Measurements from ENCODE around the gene PLCB4.

The PLCB4 gene

GRCh38 chr20:9270831-9271230 is 201.9 kb downstream of the PLCB4 start:
- DNase-seq (ENCODE audit: low read depth) = peak; percentile 52

- no peak for DNase-seq (ENCODE audit: low read depth)
Observed at GRCh38 chr20:9276966-9277468, 208.1 kb downstream of the PLCB4 start.

GRCh38 chr20:9279918-9280401 is 211.1 kb downstream of the PLCB4 start:
- no peak for DNase-seq (ENCODE audit: low read depth)

DNA sequence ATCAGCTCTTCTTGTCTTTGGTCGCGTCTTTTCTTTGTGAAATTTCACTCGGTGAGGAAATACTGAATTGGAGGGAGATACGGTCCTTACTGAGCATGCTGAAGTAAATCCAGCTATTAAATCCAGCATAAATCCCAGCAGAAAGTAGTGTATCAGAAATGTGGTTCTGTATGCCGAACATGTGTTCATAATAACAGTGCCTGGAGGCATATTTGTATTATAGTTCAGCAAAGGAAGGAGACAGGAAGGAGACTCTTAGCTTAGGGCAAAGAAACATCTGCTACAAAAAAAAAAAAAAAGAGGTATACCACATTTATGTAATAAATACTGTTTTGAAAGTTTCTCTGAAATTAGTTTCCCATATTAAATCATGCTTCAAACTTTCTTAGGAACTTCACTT is 211.8 kb downstream of the PLCB4 start:
- peak; percentile 46 for DNase-seq (ENCODE audit: low read depth)

DNA sequence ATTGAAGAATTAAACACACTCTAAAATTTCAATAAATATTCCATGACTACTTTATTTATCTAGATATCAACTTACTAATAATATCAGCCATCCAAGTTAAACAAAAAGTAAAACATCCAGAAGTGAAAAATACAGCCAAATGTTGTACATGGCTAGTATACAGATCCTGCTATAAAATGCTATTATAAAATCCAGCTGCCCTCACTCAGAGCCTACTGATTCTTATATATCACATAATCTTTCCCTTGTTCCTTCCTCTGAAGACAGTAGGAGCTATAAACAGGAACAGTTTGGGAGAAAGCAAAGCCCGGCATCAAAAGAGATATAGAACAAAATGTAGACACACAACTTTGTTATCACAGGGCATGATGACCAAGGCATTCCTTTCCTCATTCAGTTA is 212.9 kb downstream of the PLCB4 start:
- DNase-seq (ENCODE audit: low read depth) = no peak

DNA sequence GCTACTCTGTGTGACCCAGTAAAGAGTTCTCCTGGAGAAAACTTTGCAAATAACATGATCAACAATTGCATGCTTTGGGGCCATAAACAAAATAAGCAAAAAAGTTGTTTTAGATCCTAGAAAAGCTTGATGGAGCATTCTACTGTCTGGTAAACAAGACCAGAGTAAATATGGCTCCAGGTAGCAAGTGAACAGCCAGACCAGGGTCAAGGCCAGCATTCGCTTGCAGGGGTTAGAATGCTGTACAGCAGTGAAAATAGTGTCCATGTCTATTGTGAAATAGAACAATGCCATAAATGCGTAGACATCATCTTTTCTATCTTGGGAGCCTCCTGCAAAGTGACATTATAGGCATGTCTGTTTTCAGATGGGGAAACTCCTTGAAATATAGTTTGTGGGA is 216.7 kb downstream of the PLCB4 start:
- DNase-seq (ENCODE audit: low read depth) = no peak

DNA sequence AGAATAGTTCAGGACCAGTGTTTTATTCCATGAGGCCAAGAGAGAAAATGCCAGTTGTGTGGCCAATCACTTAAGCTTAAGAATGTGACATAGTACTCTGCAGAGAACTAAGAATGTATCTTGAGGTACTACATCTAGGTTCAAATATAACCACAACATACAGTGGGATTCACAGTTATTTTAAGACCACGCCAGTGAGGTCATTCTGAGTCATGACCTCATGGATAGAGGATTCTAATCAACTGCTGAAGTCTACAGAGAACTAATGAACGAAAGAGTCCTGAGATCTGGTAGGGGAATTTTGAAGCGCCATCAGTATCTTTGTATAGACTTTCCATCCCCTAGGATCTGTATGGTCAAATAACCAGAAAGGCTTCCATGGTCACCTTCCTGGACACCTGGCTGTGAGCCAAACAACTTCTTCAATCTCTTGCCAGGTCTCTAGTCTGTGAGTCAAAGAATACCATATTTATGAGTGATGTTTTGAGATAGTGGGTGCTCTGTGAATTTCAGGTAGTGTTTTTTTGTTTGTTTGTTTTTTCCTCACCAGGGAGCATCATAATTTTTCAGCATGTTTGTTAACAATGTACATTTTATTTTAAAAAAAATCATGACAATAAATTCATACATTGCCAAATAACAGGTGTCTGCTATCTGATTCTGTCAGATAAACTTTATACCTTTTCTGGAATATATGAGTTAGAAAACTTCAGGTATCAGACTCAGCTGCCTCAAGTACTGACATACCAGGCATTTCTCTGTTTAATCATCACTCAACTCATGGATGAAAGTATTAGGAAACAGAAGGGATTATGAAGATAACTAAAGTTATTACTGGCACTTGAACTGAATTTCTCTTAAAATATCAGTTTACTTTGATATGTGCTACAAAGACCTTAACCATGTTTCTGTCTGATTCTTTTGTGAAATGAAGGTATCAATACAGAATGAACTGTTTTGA is 217.9 kb downstream of the PLCB4 start:
- DNase-seq (ENCODE audit: low read depth) = no peak

- no peak for DNase-seq (ENCODE audit: low read depth)
Observed at GRCh38 chr20:9287826-9288225, 218.9 kb downstream of the PLCB4 start.

- no peak for DNase-seq (ENCODE audit: low read depth)
Observed at GRCh38 chr20:9290331-9290730, 221.4 kb downstream of the PLCB4 start.

- no peak for DNase-seq (ENCODE audit: low read depth)
Observed at GRCh38 chr20:9293145-9293544, 224.3 kb downstream of the PLCB4 start.

DNA sequence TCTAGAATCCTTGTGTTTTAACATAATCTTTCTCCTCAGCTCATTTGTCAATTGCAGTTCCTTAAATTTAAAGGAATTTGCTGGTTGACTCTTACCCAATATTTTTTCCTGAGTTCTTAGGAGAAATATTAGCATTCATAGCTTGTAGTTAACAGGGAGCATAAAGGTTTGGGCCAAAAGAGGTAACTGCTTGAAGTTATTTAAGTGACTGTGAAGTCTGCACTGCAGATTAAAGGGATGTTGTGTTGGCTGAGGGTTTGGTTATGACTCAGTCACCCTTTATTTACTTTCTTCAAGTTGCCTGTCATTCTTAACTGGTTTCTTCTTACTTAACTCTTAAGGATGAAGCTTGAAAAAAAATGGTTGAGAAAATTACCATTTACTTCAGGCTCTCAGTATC is 225.2 kb downstream of the PLCB4 start:
- no peak for DNase-seq (ENCODE audit: low read depth)

GRCh38 chr20:9298906-9299305 is 230.0 kb downstream of the PLCB4 start:
- no peak for DNase-seq (ENCODE audit: low read depth)

- no peak for DNase-seq (ENCODE audit: low read depth)
Observed at GRCh38 chr20:9300080-9300479, 231.2 kb downstream of the PLCB4 start.

DNA sequence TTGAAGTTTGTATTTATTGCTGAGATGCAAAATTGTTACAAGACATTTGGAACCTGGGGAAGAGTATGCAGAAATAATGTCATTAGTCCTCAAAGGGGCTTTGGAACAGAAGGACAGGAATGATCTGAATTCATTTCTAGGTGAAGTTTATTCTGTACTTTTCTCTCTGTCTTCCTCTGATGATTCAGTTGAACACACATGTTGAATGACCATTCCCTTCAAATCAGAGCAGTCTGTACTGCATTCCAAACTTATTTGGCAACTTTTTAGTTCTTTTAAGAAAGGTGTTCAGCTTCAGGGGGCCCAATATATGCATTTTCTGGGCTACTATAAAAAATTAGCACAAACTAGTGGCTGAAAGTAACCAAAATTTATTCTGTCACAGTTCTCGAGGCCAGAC is 231.6 kb downstream of the PLCB4 start:
- DNase-seq (ENCODE audit: low read depth) = no peak

- DNase-seq (ENCODE audit: low read depth) = no peak
Observed at GRCh38 chr20:9301129-9302090, 232.5 kb downstream of the PLCB4 start.

DNA sequence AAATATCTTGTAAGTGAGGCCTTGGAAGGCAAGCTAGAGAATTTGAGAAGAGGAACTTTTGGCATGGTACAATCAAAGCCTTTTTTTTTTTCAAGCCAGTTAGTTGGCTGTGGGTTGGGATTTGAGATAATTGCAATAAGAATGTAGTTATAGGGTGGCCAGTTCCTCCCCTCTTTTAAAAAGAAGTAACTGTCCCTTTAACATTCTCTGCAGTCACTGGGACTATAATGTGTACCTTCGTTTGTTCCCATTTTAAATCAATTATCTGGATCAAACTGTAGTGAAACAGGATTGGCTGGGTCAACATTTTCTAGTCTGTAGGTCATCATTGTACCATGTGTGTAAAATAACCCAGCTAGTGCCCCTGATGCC is 233.2 kb downstream of the PLCB4 start:
- DNase-seq (ENCODE audit: low read depth) = no peak

DNA sequence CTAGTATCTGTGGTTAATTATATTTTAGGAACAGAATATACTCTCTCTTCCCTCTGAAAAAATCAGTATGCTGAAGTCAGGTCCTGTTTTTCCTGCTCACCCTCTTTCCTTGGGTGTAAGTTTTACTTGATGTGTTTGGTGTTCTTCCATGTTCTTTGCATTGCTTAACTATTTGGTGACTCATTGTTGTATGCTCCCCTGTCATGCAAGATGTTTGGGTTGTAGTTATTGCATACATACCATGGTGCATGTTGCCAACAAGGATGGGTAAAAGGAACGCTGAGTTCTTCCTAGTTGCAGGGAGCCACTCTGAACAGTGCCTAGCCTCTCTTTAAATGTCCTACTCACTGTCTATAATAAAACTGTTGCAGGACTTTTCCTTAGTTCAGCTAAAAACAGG is 237.6 kb downstream of the PLCB4 start:
- no peak for DNase-seq (ENCODE audit: low read depth)

DNA sequence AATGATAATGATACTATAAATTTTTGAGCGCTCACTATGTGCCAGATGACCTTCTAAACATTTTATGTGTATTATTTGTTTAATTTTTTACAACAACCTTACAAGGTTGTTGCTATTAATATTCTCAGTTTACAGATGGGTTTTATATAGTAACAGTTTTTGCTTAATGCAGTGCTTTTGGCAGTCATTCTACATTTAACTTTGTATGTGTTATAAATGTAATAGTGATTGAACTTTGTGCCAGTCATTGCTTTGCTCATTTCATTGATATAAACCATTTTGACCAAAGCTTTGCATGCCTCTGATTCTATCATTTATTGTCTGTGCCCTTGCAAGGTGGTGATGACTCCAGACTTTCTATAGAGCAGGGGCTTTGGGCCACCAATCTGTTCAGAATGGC is 239.2 kb downstream of the PLCB4 start:
- DNase-seq (ENCODE audit: low read depth) = no peak

- DNase-seq (ENCODE audit: low read depth) = no peak
Observed at GRCh38 chr20:9311132-9311531, 242.2 kb downstream of the PLCB4 start.

DNA sequence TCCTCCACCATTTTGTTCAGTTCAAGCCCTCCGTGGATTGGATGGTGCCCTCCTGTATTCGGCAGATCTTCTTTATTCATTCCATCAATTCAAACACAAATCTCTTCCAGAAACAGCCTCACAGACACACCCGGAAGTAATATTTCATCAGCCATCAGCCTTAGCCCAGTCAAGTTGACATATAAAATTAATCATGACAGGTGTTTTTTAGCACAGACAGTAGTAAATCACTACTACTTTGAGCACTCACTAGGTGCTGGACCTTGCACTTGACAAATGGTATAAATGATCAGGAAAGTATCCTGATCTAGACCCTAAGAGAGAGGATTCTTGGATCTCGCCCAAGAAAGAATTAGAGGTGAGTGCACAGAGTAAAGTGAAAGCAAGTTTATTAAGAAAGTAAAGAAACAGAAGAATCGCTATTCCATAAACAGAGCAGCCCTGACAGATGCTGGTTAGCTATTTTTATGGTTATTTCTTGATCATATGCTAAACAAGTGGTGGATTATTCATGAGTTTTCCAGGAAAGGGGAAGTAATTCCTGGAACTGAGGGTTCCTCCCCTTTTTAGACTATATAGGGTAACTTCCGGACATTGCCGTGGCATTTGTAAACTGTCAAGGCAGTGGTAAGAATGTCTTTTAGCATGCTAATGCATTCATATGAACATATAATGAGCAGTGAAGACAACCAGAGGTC is 250.9 kb downstream of the PLCB4 start:
- no peak for DNase-seq (ENCODE audit: low read depth)

GRCh38 chr20:9321007-9321406 is 252.1 kb downstream of the PLCB4 start:
- no peak for DNase-seq (ENCODE audit: low read depth)

GRCh38 chr20:9322661-9323060 is 253.8 kb downstream of the PLCB4 start:
- DNase-seq (ENCODE audit: low read depth) = no peak

Data from GM04504 (cell line).